DMS153 treated with DMSO at 0.1 percent for 48 hours (cell line): Measurements from ENCODE around the gene CCDC57.

Experiments used
- DNase-seq: peaks from one replicate; lab custom pipeline; 2025; ENCODE audit not compliant: unreplicated experiment; lab: John Stamatoyannopoulos, UW

The CCDC57 gene

GRCh38 chr17:82064433-82065192 is 148.0 kb downstream of the CCDC57 start:
- DNase-seq: peak; percentile 6

GRCh38 chr17:82063424-82064415 is 148.9 kb downstream of the CCDC57 start:
- no peak for DNase-seq

- DNase-seq: no peak
Observed at GRCh38 chr17:82062984-82063368, 149.7 kb downstream of the CCDC57 start.

DNA sequence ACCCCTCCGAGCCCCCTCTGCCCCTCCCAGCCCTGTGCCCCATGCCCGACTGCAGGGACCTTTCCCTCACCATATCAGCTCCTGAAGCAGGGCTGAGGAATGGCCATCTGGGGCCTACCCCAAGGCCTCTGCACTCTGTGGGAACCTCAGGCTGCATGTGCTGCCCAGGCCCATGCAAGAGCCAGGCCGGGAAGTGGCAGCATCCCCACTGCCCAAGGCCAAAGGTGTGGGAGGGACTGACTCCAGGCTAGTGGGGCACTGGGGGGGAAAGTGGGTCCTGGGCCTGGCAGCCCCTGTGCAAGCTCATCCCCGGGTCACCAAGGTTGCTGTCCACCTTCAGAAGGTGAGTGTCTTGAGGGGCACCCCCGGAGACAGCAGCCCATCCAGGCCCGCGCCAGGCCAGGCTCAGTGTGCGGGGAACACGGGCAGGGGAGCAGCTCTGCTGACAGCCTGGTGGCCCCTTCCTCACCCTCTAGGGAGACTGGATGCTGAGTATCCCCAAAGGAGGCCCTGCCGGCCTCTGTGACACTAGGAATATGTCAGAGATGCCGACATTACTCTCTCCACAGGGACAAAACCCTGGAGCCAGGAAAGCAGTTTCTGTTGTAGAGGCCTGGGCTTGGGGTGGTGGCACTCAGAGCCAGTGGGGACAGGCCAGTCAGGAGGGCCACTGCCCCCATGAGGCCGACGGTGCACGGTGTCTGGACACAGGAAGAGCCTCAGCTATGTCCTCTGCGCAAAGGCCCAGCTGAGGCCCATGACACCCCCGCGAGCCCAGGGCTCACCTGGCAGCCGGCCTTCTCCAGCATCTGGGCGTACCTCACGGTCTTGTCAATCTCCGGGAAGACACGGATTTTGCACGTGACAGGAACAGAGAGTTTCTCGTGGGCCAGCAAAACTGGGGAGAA is 150.3 kb downstream of the CCDC57 start:
- no peak for DNase-seq

DNA sequence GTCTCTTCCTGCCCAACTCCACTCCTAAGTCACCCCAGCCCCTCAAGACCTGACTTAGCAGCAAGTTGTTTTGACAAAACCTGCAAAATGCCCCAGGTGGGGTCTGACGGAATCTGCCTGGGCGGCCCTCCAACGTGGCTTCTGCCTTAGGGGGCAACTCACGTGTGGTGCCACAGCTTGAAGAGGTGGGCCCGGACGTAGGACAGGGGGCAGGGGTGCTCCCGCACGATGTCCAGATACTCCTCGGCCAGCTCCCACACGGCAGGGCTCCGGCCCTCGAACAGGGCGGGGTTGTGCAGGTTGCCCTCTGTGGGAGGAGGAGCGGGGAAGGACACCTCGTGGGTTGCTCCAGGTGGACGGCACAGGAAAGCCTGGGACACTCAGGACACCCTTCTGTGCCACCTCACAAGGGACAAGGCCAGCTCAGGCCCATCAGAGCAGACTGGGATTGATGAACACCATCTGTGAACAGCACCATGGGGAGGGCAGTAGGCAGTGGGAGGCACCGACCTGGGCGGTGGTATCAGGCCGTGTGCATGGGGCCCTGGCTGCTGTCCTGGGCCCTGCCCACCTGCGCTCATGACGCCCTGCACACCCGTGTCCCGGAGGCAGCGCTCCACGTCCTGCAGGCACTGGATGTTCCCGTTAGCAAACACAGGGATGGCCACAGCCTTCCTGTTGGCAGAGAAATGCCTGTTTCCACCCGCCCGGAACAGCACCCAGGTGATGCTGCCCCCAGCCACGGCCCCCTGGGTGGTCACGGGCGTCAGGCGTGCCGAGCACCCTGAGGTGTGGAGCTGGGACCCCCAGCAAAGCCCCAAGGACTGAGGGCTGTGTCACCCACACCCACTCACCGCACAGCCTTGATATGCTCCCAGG is 151.4 kb downstream of the CCDC57 start:
- DNase-seq: no peak

GRCh38 chr17:82060614-82061013 is 152.0 kb downstream of the CCDC57 start:
- no peak for DNase-seq

DNA sequence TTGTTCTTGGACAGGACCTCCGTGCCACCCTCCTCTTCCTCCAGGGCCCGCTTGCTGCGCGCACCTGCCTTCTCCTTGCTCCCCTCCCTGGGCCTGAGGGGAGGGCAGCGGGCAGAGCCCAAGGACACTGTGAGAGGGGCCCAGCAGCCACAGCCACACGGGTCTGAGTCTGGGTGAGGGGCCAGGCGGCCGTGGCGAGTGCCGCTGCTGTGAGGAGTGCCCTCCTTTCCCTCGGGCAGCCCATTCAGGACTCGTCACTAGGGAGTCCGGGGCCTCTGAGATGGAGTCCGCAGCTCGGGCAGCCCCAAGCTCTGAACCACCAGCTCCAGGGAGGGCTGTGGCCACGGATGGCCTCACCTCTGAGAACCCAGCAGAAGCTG is 152.7 kb downstream of the CCDC57 start:
- DNase-seq: no peak

- no peak for DNase-seq
Observed at GRCh38 chr17:82059272-82060000, 153.2 kb downstream of the CCDC57 start.

DNA sequence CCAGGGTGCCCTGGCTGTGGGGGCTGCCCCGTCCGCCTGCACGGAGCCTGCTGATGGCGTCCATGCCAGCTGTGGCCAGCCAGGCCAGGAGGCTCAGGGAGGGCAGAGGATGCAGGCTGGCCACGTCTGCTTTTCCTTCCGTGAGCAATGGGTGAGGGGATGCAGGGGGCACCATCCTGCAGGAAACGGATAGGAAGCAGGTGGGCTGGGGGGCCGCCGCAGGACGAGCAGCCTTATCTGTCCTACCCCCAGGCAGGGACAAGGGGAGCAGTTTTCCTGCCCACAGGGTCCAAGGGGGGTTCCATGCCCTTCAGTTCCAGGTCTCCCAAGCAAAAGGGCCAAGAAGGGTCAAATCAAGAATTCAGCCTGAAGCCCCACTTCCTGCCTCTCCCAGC is 153.8 kb downstream of the CCDC57 start:
- no peak for DNase-seq

DNA sequence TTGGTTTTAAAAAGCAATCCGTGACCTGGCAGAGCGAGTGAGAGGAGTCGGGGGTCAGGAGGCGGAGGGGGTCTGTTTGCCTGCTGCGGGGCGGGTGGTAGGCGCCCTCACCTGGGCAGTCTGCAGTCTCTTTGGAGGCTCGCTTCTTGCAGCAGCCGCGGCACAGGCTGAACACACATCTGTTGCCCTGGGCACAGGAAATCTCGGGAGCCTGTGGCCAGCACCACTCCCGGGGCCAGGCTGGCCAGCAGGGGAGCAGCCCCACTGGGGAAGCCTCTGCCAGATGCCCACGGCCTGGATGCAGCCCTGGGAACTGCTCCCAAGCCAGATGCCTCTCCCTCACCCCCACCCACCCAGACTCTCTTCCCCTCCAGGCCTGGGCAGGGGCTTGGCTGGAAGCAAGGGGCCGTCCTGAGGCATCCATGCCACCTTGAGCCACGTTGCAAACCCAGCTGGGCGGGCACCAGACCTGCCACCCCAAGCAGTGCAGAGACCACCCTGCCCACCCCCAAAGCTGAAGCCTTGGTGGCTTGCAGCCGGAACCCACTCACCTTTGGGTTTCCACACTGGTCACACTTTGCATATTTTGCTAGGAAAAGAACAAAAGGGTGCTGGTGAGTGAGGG is 154.3 kb downstream of the CCDC57 start:
- no peak for DNase-seq

DNA sequence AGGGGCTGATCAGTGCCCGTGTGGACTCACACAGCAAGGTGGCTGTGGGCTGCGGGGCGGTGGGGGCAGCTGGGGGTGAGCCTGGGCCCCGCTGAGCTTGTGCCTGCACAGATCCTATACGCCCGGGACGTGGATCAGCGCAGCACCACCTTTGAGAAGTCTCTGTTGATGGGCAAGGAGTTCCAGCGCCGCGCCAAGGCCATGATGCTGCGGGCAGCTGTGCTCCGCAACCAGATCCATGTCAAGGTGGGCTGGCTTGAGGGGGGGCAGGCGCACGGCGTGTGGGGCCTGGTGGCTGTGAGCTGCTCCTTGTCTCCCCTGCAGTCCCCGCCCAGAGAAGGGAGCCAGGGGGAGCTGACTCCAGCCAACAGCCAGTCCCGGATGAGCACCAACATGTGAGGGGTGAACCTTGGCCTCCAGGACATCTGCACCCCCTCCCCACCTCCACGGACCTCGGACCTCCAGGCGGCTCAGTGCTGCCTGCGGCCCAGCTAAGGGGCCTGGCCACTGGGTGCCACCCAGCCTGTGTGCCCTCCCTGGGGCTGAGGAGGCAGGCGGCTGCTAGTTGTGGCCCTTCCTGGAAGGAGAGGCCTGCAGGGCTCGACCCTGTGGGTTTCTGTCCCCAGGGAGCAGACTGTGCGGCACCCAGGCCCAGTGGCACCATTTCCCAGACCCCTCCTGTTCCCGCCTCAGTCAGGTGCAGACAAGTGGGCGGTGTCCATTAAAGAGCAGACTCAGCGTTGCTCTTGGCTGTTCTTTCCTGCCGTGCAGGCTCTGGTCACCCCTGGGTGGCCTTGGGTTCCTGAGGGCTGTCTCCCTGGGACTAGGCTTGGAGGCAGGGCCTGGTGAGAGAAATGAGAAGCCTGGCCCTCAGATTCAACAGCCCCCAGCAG is 155.7 kb downstream of the CCDC57 start:
- DNase-seq: no peak

DNA sequence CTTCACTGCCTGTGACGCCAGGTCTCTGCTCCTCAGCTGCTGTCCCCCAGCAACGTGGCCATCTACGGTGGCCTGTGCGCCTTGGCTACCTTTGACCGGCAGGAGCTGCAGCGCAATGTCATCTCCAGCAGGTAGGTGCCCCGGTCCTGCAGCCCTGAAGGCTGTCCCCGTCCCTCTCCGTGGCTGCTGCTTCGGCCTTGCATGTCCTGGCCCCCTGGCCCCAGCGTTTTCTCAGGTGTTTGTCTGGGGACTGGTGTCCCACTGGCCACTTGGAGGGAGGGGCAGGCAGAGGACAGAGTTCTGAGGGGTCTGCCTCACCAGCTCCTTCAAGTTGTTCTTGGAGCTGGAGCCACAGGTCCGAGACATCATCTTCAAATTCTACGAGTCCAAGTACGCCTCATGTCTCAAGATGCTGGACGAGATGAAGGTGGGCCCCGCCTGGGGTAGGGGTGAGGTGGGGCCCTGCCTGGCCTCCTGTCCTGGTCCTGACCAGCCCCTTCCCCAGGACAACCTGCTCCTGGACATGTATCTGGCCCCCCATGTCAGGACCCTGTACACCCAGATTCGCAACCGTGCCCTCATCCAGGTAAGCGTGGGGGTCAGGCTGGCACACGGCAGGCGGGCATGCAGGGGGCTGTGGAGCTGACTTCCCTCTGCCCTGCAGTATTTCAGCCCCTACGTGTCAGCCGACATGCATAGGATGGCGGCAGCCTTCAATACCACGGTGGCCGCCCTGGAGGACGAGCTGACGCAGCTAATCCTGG is 156.5 kb downstream of the CCDC57 start:
- DNase-seq: no peak

DNA sequence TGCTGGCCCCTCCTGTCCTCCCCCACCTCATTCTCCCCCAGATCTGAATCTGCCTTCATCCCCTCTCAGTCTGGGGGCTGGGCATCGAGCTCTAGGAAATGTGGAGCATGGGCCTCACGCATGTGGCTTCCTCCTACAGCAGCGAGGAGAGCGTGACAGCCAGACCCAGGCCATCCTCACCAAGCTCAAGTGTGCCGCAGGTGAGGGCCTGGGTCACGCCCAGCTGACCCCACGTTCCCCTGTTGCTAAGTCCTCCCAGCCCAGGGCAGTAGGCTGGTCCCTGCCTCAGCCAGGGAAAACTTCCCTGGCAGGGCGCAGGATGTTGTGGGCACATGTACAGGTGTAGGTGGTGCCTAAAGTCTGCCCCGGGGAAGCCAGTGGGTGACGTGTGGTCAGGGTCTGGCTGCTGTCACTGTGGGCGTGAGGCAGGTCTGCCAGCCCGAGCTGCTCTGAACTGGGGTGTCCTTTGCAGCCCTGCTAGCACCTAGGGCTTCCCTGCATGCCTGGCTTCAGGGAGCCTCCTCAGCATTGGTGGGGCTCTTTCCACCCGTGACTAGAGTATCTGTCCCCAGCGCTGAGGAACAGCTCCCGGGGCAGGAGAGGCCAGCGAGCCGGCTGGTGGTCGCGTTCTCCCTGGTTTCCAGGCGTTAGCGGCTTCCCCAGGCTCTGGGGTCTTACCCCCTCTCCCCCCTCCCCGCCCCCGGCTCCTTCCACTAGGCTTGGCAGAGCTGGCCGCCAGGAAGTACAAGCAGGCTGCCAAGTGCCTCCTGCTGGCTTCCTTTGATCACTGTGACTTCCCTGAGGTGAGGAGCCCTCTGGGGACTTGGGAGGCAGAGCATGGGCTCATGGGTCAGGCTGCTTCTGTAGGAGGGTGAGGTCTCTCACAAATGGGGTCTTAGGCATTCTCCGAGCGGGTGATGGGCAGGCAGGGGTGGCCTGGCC is 157.3 kb downstream of the CCDC57 start:
- no peak for DNase-seq

GRCh38 chr17:82054351-82055022 is 158.2 kb downstream of the CCDC57 start:
- DNase-seq: no peak

GRCh38 chr17:82053556-82054263 is 158.9 kb downstream of the CCDC57 start:
- DNase-seq: no peak
